ENCODE measurements around the gene SPTBN5. TPM values are rescaled to one million over a fixed set of nuclear protein-coding genes. Genes with fewer than 3 reads are reported as not detected.

The SPTBN5 gene
- total RNA-seq, 3 donors from 2014 or later (not counting 1 experiment from before 2014, with no cell fraction given), result 4.1 to 6.0 (median 5.2) TPM

GRCh38 chr15:41930221-41930866 lies 36.5 kb upstream of the SPTBN5 start:
- no peaks in the 10 kb centered on the region for H3K36me3 Mint-ChIP-seq
- Histone ChIP-seq H3K9me3 (ENCODE audit: control insufficient read depth, insufficient read depth, low read length) (no peaks in the 10 kb centered on the region), H3K36me3 (ENCODE audit: control insufficient read depth, insufficient read depth, low read length) (no peaks in the 10 kb centered on the region), H3K27me3 (ENCODE audit: control insufficient read depth, insufficient read depth, low read length) (no peaks in the 10 kb centered on the region), H3K4me3 (ENCODE audit: low read length) (no peak overlapping the region), H3K4me1 (ENCODE audit: control insufficient read depth, insufficient read depth, low read length) (peaks cover 39% of the 10 kb centered on the region), H3K27ac (ENCODE audit: low read length) (no peak overlapping the region)
- no peak overlapping the region for H3K27ac Mint-ChIP-seq
- H3K4me1 Mint-ChIP-seq, result peaks cover 21 to 25% of the 10 kb centered on the region in 2 donors
- WGBS (ENCODE audit: insufficient coverage), result 90% methylated on average over 7 of the region's 8 CpGs
- ATAC-seq (no peak), DNase-seq (no peak)
- H3K4me3 Mint-ChIP-seq, result no peak overlapping the region
- H3K9me3 Mint-ChIP-seq, result no peaks in the 10 kb centered on the region
- intact Hi-C loops (cut with micrococcal nuclease), result no loop called here
- no peak for TF ChIP-seq CTCF (IDR thresholded peaks at IDR 0.05)
- no peaks in the 10 kb centered on the region for H3K27me3 Mint-ChIP-seq (ENCODE audit: low read depth in 2 of 2)

DNA sequence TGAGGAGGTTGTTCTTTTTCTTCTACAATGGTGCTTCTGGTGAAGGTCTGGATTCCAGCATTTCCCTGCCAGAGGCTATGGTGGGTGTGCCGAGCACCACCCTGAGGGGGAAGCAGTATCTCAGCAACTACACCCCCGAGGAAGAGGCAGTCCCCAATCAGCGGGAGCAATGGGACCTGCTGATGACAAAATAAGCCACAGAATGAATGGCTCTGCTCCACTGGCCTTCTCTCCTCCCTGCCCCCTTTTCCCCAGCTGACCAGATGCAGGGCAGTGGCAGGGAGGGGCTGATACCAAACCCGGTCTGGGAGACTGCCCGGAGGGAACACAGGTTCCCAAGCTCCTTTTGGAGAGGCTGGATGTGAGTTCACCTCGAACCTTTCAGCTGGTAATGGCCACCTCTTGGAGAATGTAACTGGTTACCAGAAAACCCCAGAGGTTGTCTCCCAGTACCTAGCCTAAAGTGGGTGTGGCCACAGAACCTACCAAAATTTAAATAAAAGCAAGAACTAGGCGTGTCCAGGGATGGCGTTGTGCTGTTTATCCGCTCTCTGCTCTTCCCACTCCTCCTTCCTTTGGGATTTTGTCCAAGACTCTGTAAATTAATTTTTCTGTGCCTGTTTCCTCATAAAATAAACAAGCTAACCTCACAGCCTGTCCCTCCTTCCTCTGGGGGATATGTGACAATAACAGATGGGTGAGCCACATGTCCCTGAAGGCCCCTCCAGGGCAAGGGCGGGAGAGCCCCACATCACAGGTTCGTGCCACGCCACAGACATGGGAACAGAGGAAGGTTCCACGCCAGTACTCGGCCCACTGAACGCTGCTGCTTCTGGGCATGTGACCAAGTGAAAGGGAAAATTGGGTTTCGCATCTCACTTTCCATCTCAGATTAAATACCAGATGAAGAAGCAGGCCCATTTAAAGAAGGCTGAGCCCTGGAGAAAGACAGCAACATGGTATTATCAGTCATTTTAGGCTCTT lies 35.1 kb upstream of the SPTBN5 start:
- Histone ChIP-seq H3K4me1 (ENCODE audit: control insufficient read depth, insufficient read depth, low read length) (peaks cover 25% of the 10 kb centered on the region), H3K27ac (ENCODE audit: low read length) (peak overlapping the region; percentile 39), H3K9me3 (ENCODE audit: control insufficient read depth, insufficient read depth, low read length) (no peaks in the 10 kb centered on the region), H3K27me3 (ENCODE audit: control insufficient read depth, insufficient read depth, low read length) (no peaks in the 10 kb centered on the region), H3K36me3 (ENCODE audit: control insufficient read depth, insufficient read depth, low read length) (peaks cover 3% of the 10 kb centered on the region), H3K4me3 (ENCODE audit: low read length) (no peak overlapping the region)
- Mint-ChIP-seq H3K4me3 (no peak overlapping the region), H3K27me3 (ENCODE audit: low read depth in 2 of 2) (no peaks in the 10 kb centered on the region), H3K4me1 (peaks cover 10 to 13% of the 10 kb centered on the region in 2 donors), H3K27ac (no peak overlapping the region), H3K36me3 (no peaks in the 10 kb centered on the region), H3K9me3 (no peaks in the 10 kb centered on the region)
- no peak for DNase-seq
- WGBS (ENCODE audit: insufficient coverage), result 76% methylated on average over 16 of the region's 16 CpGs
- no peak for ATAC-seq
- TF ChIP-seq CTCF (IDR thresholded peaks at IDR 0.05), result no peak
- intact Hi-C loops (cut with micrococcal nuclease), result no loop called here

GRCh38 chr15:41928100-41928499 lies 34.2 kb upstream of the SPTBN5 start:
- Mint-ChIP-seq H3K36me3 (no peaks in the 10 kb centered on the region), H3K4me3 (no peak overlapping the region), H3K27ac (no peak overlapping the region), H3K4me1 (peaks cover 10 to 13% of the 10 kb centered on the region in 2 donors), H3K27me3 (ENCODE audit: low read depth in 2 of 2) (no peaks in the 10 kb centered on the region), H3K9me3 (no peaks in the 10 kb centered on the region)
- no peak for TF ChIP-seq CTCF (IDR thresholded peaks at IDR 0.05)
- ATAC-seq (no peak), DNase-seq (no peak)
- no peak overlapping the region for H3K27ac ChIP-seq (ENCODE audit: low read length)
- H3K36me3 ChIP-seq (ENCODE audit: control insufficient read depth, insufficient read depth, low read length), result peaks cover 3% of the 10 kb centered on the region
- H3K4me1 ChIP-seq (ENCODE audit: control insufficient read depth, insufficient read depth, low read length), result peaks cover 19% of the 10 kb centered on the region
- no peaks in the 10 kb centered on the region for H3K27me3 ChIP-seq (ENCODE audit: control insufficient read depth, insufficient read depth, low read length)
- 90% methylated on average over 6 of the region's 6 CpGs for WGBS (ENCODE audit: insufficient coverage)
- intact Hi-C loops (cut with micrococcal nuclease), result no loop called here
- no peak overlapping the region for H3K4me3 ChIP-seq (ENCODE audit: low read length)
- no peaks in the 10 kb centered on the region for H3K9me3 ChIP-seq (ENCODE audit: control insufficient read depth, insufficient read depth, low read length)
